NCI-H2029 (cell line): ENCODE measurements around the gene MEGF11.

Experiments
- DNase-seq: peaks from one replicate; lab custom pipeline; 2025; lab: John Stamatoyannopoulos, UW

The MEGF11 gene

DNA sequence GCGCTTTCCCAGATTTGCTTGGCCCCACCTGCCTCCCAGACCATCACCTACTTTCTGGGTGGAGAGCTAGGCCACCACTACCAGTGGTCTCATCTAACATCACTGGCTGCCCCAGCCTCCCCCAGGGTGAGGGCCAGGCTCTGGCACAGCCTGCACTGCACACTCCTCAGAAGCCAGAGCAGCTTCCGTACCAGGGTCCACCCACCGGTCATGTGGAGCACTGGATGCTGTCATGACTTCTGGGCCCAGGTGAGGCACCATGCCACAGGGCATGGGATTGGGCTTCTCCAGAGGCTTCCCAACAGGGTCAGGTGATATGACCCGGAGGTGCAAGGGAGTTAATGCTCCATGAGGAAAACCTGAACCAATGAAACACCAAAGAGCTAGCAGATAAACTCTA is 14.0 kb downstream of the MEGF11 start:
- DNase-seq = no peak

DNA sequence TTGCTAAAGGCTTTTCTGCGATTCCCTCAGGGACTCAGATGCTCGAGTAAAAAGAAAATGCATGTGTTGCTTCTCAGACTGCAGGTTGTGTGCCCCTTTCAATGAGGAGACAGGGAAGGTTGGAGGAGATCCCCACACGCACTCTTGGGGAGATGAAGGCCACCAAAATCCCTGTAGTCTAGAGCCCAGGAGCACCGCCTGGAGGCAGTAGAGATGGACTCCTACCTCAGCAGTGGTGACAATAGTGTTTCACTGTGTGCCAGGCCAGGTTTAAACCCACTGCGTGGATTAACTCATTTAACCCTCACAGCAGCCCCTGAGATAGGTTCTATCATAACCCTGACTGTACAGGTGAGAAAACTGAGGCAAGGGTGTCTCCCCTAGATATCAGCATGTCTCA is 15.2 kb downstream of the MEGF11 start:
- DNase-seq = no peak

DNA sequence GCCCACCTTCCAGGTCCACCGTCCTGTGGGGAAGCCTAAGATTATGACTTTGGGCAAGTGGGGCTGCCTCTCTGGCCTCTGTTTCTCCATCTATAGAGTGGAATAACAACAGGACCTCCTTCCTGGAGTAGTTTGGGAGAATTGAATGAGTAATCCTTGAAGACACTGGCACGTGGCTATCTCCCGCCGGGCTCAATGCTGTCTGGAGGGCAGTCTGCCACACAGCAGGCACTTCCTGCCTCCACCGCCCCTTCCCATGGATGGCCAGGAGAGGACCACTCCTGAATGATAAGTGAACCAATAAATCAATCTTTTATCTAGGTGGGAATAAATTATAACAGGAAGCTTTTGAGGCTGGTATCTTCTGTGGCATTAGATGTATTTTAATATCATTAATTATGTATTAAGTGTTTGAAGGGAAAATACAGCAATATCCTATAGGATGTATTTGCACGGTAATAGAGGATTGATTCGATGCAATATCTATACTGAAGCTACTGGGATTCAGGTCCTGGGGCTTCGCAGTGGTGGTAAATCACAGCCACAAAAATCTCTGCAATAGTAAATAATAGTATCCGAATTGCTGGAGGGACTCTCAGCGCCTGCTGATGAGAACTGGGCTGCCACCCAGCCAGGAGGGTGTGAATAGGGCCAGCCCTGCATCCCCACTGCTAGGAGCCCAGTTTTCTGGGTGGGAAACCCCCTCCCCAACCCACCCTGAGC is 15.9 kb downstream of the MEGF11 start:
- no peak for DNase-seq

DNA sequence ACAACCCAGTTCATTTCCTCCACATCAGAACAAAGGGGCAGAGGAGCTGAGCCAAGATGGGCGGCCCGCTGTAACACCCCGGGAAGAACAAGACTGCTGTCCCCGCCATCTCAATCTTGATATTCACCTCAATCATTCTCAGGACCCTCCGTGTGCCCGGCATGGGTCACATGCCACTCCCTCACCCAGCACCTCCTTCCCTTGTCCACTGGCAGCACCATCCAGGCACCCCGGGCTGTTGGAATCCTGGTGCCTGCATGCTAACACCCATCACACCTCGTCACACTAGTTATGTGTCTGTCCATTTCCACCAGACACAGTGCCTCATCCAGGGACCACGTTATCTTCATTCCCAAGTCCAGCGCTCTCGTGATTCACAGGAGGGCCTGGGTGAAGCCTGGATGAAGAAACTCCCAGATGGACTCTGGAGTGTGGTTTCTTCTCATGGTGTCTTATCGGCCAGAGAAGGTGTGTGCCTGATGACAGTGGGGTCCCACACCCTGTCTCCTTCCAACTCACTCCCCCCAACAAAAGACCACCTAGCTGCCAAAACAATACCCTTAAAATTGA is 16.7 kb downstream of the MEGF11 start:
- no peak for DNase-seq

DNA sequence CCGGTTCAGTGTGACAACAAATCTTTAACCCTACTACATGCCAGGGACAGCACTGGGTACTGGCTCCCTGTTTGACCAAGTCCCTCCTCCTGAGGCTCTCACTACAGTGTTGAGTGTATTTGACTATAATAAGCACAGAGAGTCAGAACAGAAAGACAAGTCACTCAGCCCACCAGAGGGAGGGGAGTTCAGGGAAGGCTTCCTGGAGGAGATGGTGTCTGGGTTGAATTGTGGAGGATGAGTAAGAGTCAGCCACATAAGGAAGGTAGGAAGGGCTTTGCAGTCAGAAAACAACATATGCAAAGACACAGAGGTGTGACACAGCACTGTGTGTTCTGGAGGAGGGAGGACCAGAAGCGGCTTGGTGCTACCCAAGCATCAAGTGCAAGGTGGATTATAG is 17.7 kb downstream of the MEGF11 start:
- DNase-seq = no peak

DNA sequence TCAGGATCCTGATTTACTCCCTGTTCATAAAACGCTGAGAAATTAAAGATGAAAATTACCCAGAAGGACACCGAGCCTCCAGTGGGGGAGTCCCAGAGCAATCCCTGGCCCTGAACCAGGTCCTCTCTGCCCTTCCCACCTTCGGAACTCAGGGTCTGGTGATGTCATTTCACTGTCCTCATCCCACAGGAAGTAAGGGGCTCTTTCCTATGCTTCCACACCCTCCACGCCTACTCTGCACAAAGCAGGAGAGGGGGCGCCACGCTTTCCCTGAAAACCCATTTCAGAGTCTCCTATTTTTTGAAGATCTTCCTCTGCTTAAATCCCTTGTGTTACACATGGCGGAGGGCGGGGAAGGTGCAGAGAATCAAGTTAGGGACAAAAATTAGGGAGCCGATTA is 18.8 kb downstream of the MEGF11 start:
- no peak for DNase-seq

DNA sequence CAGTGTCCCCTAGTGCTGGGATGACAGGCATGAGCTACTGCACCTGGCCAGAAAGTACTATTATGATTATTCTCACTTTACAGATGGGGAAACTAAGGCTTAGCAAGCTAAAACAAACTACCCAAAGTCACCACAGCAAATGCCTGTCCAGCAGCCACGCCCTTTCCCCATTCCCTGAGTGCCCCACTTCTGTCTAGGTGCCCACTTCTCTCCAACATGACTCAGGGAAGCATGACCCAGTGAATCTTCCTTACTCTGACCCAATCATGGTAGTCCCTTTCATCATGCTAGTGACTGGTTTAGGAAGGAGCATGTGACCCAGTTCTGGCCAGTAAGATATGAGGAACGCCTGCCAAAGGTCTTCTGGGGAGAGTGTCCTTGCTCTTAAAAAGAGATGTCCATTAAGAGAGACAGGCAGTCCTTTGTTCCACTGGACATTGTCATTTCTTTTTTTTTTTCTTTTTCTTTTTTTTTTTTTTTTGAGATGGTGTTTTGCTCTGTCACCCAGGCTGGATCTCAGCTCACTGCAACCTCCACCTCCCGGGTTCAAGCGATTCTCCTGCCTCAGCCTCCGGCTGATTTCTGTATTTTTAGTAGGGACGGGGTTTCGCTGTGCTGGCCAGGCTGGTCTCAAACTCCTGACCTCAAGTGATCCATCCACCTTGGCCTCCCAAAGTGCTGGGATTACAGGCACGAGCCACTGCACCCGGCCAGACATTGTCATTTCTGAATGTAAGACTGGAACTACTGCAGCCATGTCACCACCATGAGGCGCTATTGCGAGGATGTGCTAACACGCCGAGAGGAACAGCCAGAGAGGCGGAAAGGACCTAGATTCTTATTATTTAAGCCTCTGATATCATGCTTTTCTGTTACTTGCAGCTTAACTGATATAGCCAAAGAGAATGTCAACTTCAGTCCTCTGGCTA is 19.8 kb downstream of the MEGF11 start:
- DNase-seq = no peak

DNA sequence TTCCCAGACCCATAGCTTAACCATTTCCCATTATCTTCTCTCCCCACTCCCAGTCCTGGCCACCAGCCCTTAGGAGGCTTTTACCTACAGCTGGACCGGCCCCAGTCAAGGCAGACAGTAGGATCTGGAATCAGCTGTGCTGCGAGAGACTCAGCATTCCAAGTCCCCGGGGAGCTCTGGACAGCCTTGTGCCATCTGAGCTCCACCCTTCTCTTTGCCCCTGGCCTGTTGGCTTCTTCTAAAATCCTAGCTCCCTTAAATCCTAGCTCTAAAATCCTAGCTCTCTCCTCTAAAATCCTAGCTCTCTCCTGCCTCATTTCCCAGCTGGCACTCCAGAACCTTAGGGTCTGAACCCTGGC is 21.3 kb downstream of the MEGF11 start:
- DNase-seq = no peak

DNA sequence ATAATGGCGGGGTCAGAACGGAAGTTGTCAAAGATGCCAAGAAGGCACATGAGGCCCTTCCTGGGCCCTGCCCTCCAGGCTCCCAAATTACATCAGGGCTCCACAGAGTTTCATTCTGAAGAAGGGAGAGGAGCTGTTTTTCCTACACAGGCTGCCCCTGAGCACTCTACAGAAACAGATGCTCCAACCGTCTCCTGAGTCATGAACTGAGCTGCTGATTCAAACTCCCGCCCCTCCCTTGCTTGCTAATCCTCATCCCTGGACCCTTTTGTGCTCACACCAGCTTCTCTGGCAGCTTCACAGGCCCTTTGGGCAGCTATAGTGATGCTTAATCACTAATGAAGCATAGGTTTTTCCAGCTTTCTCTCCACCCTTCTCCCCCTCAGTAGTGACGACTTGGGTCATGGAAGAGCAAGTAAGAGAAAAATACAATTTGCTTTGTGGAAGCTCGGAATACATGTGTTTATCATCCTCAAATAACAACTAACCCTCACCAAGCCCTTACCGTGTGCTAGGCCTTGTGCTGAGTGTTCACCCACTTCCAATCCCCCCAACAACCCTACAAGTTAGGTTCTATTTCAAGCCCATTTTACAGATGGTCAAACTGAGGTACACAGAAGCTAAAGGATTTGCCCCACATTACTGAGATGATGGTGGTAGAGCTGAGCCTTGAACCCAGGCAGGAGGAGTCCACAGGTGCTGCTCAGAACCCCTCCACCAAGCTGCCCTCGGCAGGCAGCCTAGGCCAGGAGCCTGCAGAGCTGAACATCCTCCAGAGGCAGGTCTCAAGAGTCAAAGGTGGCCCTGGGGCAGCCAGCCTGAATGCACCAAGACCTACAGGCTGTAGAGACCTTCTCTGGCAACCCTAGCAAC is 21.9 kb downstream of the MEGF11 start:
- no peak for DNase-seq

DNA sequence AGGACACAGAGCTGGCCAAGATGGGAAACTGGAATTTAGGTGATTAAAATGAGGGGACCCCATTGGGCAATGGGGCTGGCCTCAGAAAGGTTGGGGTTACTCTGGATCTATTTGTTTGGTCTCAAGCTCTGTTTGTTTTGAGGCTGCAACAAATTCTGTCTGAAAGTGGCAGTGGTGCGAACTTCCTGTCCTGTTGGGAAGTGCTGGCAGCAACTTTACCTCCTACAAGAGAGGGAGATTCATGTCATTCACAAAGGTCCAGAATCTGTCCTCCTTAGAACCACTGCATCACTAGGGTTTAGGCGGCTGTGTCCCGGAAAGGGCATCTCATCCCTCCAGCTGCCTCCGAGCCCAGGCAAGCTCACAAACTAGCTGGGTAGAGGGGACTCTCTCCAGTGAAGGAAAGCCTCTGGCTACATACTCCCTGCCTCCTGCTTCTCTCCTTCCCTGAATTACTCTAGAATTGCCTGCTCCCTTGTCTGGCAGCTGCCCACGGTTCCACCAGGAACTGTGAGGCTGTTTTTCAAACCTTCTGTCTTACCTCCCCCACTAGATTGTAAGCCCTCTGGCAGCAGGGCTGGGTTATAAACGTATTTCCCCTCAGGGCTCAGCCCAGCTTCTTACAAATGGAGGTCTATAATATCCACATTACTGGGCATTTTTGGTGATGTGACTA is 23.6 kb downstream of the MEGF11 start:
- no peak for DNase-seq

DNA sequence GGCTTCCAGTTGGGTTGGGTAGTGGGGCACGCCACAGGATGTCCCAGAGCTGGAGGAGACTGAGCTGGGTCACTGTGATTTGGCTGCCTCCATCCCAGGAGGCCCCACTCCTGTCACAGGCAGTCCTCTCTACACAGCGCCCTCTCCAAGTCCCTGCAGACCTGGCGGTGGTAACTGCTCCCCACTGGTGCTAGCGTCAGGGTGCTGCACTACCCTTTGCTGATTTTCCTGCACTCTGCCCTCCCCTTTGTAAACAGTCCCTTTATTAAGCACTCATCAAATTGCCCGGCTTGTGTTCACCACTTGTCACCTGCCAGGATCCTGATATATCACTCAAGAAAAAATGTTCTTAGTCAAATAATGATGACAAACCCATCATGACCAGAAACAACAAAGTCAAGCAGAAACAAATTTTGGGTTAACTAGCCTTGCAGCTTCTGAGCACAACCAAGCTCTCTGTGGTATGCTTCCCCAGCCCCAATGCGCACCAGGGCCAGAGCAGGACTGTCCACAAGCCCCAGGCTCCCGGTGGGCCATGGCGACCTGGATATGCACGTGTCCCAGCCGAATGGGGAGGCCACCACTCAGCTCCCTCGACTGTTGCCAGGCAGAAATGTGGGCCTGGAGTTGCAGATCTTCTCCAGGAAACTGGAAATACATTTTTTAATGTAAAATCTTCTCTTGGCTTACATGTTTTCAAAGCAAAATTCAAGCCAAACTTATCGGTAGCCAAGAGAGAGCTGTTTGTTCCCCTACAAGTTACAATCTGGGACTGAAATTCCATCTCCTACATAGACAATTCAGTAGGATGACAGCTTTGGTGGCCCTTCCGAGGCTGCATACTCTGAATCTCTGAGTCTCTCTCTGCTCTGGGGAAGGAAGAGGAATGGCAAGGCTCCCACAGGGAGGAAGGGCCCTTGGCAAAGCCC is 24.5 kb downstream of the MEGF11 start:
- no peak for DNase-seq

DNA sequence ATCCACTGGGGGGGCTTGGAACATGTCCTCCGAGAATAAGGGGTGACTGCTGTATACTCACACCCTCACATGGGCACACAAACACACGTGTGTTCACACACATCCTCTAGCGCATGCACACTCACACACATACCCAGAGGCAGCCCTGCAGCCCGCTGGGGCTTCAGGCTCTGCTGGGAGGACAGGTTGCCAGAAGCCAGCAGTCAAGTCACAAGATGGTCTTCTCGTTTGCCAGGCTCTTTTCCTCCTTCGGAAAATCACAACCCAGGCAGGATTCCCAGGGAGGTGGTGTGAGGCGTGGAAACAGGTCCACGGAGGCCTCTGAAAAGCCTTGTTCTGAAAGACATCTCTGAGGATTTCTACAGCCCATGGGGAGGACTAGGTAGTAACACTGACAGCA is 26.8 kb downstream of the MEGF11 start:
- DNase-seq = no peak

DNA sequence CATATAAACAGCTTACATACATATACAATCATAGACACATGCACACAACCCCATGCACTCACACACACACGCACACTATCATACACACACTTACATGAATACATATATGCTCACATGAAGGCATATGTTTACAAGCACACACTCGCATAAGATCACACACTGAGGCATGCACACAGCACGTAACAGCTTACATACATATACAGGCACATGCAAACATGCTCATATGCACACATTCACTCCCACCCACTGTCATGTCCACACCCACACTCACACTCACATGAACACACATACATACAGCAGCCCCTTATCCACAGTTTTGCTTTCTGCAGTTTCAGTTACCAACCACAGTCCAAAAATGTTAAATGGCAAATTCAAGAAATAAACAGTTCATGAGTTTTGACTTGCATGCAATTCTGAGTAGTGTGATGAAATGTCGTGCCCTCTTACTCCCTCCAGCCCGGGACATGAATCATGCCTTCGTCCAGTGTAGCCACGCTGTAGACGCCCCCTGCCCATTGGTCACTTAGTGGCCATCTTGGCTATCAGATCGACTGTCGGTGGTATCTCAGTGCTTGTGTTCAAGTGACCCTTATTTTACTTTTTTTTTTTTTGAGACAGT is 27.8 kb downstream of the MEGF11 start:
- DNase-seq = no peak

DNA sequence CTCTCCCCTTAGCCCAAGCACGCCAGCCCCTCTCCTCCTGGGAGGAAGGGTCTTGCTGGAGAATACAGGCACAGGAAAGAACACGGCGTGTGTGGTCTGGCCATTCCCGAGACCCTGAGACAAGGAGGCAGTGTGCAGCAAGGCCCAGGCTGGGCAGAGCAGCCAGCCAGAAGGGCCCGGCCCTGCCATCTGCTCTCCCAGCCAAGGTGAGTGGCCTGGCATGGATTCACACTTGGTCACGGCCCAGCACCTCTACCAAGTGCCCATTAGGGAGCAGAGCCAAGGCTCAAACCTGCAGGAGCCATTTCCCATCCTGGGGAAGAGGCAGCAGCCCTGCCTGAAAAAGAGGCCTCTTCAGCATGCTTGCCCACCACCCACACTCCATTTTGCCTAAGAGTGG is 28.6 kb downstream of the MEGF11 start:
- DNase-seq = peak; percentile 72

DNA sequence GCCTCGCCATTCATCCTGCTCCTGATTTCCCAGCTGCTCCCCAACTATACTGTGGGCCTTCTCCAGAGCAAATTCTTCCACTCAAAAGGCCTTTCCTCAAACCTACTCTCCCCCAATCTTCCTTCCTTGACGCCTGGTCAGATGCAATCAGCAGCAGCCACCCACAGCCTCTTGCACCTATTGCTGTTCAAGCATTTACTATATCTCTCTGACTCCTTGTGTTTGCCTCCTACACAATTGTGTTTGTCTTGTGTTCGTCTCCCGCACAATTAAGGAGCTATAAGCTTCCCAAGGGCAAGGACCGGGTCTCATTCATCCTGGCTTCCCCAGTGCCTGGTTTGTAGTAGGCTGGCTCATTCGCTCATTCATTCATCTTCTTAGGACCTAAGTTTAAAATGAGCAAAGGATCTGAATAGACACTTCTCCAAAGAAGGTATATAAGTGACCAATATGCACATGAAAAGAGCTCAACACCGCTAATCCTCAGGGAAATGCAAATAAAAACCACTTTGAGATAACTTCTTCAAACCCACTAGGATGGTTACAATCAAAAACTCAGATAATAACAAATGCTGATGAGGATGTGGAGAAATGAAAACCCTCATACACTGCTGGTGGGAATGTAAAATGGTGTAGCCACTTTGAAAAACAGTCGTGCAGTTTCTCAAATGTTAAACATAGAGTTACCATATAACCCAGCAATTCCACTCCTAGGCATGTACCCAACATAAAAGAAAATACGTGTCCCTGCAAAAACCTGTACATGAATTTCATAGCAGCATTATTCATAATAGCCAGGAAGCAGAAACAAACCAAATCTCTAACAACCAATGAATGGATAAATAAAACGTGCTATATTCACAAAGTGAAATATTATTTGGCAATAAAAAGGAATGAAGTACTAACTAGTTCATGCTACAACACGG is 31.0 kb downstream of the MEGF11 start:
- no peak for DNase-seq

DNA sequence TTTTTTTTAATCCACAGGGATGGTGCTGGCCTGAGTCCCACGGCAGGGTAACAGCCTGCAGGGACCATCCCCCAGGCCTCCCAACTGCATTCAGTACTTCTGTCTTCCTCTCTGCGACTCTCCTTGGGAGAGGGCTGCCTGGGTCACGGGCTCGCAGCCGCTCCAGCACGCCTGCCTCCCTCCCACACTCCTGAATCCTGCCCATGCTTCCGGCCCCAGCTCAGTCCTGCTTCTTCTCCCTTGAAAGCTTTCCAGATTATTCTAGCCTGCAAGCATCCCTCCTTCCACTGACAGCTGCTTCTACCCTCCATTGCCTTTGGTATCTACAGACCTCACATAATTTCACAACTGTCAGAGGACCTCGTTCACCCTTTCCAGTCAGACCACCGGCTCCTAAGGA is 32.4 kb downstream of the MEGF11 start:
- DNase-seq = no peak

DNA sequence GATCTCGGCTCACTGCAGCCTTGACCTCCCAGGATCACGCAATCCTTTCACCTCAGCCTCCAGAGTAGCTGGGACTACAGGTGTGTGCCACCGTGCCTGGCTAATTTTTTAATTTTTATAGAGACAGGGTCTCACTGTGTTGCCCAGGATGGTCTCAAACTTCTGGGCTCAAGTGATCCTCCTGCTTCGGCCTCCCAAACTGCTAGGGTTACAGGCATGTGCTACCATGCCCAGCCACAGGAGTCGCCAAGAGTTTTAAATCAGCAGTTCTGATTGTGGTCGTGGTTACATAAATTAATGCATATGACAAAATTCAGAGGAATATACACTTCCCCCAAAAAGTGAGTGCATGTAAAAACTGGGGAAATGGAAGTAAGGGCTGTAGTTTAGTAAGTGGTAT is 32.9 kb downstream of the MEGF11 start:
- no peak for DNase-seq

DNA sequence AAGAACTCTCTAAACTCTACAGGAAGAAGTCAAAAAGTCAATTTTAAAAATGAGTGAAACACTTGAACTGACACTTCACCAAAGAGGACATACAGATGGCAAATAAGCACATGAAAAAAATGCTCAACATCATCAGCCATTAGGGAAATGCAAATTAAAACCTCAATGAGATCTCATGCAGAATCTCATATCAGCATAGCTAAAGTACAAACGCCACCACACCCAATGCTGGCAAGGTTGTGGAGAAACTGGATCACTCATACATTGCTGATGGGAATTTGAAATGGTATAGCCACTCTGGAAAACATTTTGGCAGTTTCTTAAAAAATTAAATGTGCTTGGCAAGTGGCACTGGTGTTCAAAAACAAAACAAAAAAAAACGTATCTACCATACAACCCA is 34.2 kb downstream of the MEGF11 start:
- no peak for DNase-seq

DNA sequence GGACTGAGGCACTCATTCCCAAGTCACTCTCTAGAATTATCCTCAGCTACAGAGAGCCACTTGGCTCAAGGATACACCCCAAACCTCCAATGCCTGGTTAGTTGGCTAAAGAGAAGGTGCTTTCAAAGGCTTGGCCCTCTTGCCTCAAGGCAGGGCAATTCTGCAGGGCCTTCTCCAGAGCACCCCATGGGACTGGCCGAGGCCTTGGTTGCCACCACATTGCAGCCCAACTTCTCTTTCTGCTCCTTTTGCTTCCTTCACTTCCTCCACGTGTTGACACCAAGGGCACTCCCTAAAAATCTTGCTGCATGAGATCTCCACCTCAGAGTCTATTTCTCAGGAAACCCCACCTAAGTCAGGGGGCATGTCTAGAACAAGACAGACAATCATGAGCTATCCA is 36.7 kb downstream of the MEGF11 start:
- DNase-seq = no peak
